ENCODE data around the gene SINHCAF. TPM values are rescaled to one million over a fixed set of nuclear protein-coding genes. Genes with fewer than 3 reads are reported as not detected.
"Not testable (repeated sequence)": the region's sequence is repeated elsewhere in the genome, so short reads cannot be mapped to it uniquely, and the experiment has no call there.

SINHCAF gene
- total and polyA plus RNA-seq, 4 donors: 23.4 to 67.0 (median 33.8) TPM

DNA sequence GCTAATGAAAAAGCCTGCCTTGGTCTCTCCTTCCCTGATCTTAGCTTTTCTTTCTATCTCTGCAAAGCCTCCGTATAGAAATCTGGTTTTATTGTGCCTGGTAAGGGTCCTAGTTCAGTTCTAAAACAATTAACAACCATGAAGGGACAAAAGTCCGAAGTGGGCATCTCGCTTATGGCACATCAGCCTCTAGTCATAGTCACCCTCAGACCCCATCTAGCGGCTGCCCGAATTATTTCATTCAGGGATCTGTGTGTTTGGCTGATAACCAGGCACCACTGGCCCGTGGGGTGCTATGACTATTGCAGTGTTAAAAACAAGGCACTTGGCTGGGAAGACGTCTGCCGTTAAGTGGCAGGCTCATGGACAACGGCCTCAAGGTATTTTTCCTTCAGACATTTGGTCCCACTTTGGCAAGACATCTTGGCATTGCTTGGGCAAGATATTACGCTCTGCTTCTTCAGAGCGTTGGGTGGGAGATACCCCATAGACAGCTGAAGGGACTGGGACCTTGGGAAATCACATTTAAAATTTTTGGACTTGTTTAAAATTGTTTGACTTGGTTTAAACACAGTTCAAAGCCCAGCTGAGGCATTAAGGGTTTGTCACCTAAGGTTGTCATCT, 87.1 kb downstream of the SINHCAF start:
- Histone ChIP-seq H3K36me3 (ENCODE audit: control insufficient read depth in 4 of 4, insufficient read depth in 4 of 4, low read length in 4 of 4) (no peaks in the 10 kb centered on the region), H3K4me1 (ENCODE audit: control insufficient read depth in 5 of 5, insufficient read depth in 5 of 5, low read length in 5 of 5) (peaks cover 0 to 4% (median 0%) of the 10 kb centered on the region in 5 donors), H3K9ac (ENCODE audit: insufficient read depth in 1 of 2, low read length in 2 of 2) (no peak overlapping the region), H3K27me3 (ENCODE audit: control insufficient read depth in 3 of 3, insufficient read depth in 3 of 3, low read length in 2 of 3) (peaks cover 0 to 4% (median 0%) of the 10 kb centered on the region in 3 donors), H3K27ac (ENCODE audit: low read depth in 1 of 2, low read length in 1 of 2) (no peak overlapping the region), H3K9me3 (ENCODE audit: control insufficient read depth in 4 of 4, insufficient read depth in 3 of 4, low read length in 3 of 4) (no peaks in the 10 kb centered on the region), H3K4me3 (no peak overlapping the region)
- peak; percentile 73 for ATAC-seq (ENCODE audit: insufficient read depth, low FRiP score)
- peak; percentile 67 to 82 (median 73) for DNase-seq
- TF ChIP-seq, protein P1, sequence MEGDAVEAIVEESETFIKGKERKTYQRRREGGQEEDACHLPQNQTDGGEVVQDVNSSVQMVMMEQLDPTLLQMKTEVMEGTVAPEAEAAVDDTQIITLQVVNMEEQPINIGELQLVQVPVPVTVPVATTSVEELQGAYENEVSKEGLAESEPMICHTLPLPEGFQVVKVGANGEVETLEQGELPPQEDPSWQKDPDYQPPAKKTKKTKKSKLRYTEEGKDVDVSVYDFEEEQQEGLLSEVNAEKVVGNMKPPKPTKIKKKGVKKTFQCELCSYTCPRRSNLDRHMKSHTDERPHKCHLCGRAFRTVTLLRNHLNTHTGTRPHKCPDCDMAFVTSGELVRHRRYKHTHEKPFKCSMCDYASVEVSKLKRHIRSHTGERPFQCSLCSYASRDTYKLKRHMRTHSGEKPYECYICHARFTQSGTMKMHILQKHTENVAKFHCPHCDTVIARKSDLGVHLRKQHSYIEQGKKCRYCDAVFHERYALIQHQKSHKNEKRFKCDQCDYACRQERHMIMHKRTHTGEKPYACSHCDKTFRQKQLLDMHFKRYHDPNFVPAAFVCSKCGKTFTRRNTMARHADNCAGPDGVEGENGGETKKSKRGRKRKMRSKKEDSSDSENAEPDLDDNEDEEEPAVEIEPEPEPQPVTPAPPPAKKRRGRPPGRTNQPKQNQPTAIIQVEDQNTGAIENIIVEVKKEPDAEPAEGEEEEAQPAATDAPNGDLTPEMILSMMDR (IDR thresholded peaks at IDR 0.05; ENCODE audit: control extremely low read depth, extremely low read depth): no peak
- WGBS, 2 donors: 22 to 24% methylated on average over 11 of the region's 11 CpGs

DNA sequence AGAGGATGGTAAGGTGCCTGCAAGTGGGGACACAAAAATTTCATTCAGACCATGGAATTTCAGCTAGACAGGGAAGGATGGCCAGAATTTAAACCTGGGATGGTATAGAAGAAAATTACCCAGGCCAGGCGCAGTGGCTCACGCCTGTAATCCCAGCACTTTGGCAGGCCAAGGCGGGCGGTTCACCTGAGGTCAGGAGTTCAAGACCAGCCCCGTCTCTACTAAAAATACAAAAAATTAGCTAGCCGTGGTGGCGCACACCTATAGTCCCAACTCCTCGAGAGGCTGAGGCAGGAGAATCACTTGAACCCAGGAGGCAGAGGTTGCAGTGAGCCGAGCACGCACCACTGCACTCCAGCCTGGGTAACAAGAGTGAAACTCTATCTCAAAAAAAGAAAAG, 87.6 kb downstream of the SINHCAF start:
- not testable (repeated sequence) for H3K4me3 ChIP-seq; H3K27me3 ChIP-seq (ENCODE audit: control insufficient read depth in 3 of 3, insufficient read depth in 3 of 3, low read length in 2 of 3); ATAC-seq (ENCODE audit: insufficient read depth, low FRiP score); H3K9ac ChIP-seq (ENCODE audit: insufficient read depth in 1 of 2, low read length in 2 of 2); DNase-seq; H3K36me3 ChIP-seq (ENCODE audit: control insufficient read depth in 4 of 4, insufficient read depth in 4 of 4, low read length in 4 of 4); H3K4me1 ChIP-seq (ENCODE audit: control insufficient read depth in 5 of 5, insufficient read depth in 5 of 5, low read length in 5 of 5); H3K9me3 ChIP-seq (ENCODE audit: control insufficient read depth in 4 of 4, insufficient read depth in 3 of 4, low read length in 3 of 4); H3K27ac ChIP-seq (ENCODE audit: low read depth in 1 of 2, low read length in 1 of 2)
- 76 to 80% methylated on average over 10 of the region's 10 CpGs for WGBS, 2 donors

DNA sequence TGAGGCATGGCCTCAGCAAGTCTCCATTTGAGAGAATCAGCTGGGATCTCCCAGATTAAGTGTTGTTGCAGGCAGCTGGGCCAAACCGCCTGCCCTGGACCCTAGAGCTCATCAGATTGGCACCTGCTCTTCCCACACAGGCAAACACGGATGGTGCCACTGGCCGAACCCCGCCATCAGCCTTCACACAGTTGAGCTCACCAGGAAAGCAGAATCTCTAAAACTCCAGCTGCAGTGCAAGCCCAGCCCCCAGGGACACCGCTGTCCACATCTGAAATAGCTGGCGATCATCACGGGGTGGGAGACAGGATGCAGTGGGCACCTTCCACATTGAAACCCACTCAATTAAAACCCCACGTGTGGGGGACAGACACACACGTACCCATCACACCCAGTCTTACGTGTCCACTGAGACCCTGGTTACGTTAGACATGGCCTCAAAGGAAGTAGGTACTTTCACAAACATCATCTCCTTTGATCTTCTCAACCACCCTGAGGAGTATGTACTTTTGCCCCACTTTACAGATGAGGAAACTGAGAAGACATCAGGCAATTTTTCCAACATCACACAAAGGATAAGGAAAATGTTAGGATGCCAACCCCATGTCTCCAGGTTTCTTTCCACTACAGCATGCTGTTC, 88.8 kb downstream of the SINHCAF start:
- TF ChIP-seq, protein P1 (IDR thresholded peaks at IDR 0.05; ENCODE audit: control extremely low read depth, extremely low read depth): no peak
- Histone ChIP-seq H3K9ac (ENCODE audit: insufficient read depth in 1 of 2, low read length in 2 of 2) (no peak overlapping the region), H3K27ac (ENCODE audit: low read depth in 1 of 2, low read length in 1 of 2) (no peak overlapping the region), H3K27me3 (ENCODE audit: control insufficient read depth in 3 of 3, insufficient read depth in 3 of 3, low read length in 2 of 3) (peaks cover 0 to 4% (median 0%) of the 10 kb centered on the region in 3 donors), H3K36me3 (ENCODE audit: control insufficient read depth in 4 of 4, insufficient read depth in 4 of 4, low read length in 4 of 4) (no peaks in the 10 kb centered on the region), H3K4me3 (no peak overlapping the region), H3K9me3 (ENCODE audit: control insufficient read depth in 4 of 4, insufficient read depth in 3 of 4, low read length in 3 of 4) (no peaks in the 10 kb centered on the region), H3K4me1 (ENCODE audit: control insufficient read depth in 5 of 5, insufficient read depth in 5 of 5, low read length in 5 of 5) (peaks cover 0 to 4% (median 0%) of the 10 kb centered on the region in 5 donors)
- DNase-seq (no peak), ATAC-seq (ENCODE audit: insufficient read depth, low FRiP score) (no peak)
- 77 to 80% methylated on average over 11 of the region's 11 CpGs for WGBS, 2 donors

DNA sequence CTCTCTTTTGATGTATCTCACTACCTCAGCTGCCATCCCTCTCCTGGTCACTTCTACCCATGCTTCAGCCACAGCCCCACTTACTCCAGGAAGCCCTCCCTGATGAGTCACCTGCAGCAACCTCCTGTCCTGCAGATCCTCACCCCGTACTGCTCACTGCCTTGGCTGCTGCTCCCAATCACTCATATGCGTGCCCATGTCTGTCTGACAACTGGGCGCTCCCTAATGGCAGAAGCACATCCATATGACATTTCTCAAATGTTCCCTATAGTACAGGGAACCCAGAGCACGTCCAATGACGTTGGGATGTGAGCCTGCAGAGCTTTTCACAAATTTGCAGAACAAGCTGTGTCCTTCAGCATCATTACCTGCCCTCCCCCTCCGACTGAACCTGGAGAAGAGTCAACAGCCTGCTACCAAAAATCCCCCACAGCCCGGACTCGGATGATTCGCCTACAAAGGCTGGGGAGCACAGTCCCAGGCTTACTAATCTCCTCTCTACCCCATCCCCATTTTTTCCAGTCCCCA, 90.0 kb downstream of the SINHCAF start:
- H3K9ac ChIP-seq (ENCODE audit: insufficient read depth in 1 of 2, low read length in 2 of 2): no peak overlapping the region
- H3K27ac ChIP-seq (ENCODE audit: low read depth in 1 of 2, low read length in 1 of 2): no peak overlapping the region
- H3K9me3 ChIP-seq (ENCODE audit: control insufficient read depth in 4 of 4, insufficient read depth in 3 of 4, low read length in 3 of 4): peaks cover 0 to 3% (median 0%) of the 10 kb centered on the region in 4 donors
- DNase-seq: no peak
- ATAC-seq (ENCODE audit: insufficient read depth, low FRiP score): no peak
- peaks cover 0 to 4% (median 0%) of the 10 kb centered on the region in 5 donors for H3K4me1 ChIP-seq (ENCODE audit: control insufficient read depth in 5 of 5, insufficient read depth in 5 of 5, low read length in 5 of 5)
- no peak overlapping the region for H3K4me3 ChIP-seq
- peaks cover 0 to 4% (median 0%) of the 10 kb centered on the region in 3 donors for H3K27me3 ChIP-seq (ENCODE audit: control insufficient read depth in 3 of 3, insufficient read depth in 3 of 3, low read length in 2 of 3)
- no peaks in the 10 kb centered on the region for H3K36me3 ChIP-seq (ENCODE audit: control insufficient read depth in 4 of 4, insufficient read depth in 4 of 4, low read length in 4 of 4)
- TF ChIP-seq, protein P1 (IDR thresholded peaks at IDR 0.05; ENCODE audit: control extremely low read depth, extremely low read depth): no peak
- WGBS, 2 donors: 76 to 82% methylated on average over 9 of the region's 9 CpGs
